NCI-H526 (cell line): Measurements from ENCODE around the gene FAM50B.
"Not testable (repeated sequence)": the region's sequence is repeated elsewhere in the genome, so short reads cannot be mapped to it uniquely, and the experiment has no call there.

Source experiments
- DNase-seq, 2 experiments: peaks; one replicate each; lab custom pipeline; 2025; lab: John Stamatoyannopoulos, UW

Gene FAM50B

DNA sequence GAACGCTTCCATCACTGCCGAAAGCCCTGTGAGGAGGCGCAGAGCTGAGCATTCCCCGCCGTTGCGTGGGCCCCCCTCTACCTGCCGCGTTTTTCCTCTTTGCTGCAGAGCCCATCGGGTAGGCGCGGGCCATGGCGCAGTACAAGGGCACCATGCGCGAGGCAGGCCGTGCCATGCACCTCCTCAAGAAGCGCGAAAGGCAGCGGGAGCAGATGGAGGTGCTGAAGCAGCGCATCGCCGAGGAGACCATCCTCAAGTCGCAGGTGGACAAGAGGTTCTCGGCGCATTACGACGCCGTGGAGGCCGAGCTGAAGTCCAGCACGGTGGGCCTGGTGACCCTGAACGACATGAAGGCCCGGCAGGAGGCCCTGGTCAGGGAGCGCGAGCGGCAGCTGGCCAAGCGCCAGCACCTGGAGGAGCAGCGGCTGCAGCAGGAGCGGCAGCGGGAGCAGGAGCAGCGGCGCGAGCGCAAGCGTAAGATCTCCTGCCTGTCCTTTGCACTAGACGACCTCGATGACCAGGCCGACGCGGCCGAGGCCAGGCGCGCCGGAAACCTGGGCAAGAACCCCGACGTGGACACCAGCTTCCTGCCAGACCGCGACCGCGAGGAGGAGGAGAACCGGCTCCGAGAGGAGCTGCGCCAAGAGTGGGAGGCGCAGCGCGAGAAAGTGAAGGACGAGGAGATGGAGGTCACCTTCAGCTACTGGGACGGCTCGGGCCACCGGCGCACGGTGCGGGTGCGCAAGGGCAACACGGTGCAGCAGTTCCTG, 693 bp downstream of the FAM50B start:
- DNase-seq, result no peak

DNA sequence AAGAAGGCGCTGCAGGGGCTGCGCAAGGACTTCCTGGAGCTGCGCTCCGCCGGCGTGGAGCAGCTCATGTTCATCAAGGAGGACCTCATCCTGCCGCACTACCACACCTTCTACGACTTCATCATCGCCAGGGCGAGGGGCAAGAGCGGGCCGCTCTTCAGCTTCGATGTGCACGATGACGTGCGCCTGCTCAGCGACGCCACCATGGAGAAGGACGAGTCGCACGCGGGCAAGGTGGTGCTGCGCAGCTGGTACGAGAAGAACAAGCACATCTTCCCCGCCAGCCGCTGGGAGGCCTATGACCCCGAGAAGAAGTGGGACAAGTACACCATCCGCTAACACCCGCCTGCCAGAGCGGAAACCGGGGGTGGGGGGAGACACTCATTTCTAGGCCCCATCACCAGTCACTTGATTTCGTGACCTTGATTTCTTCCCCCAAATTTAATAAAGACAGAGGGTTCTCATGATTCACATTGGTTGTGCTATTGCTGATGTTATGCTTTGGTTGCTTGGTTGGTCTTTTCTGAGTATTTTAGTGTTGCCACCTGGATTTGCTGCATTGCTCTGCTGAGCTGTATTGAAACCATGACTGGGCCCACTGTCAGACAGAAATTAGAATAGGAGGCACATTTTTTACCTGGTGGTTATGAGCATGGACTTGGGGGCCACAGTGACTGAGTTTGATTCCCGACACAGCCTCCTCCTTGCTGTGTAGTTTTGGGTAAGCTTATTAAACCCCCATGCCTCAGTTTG, 1.5 kb downstream of the FAM50B start:
- no peak for DNase-seq

DNA sequence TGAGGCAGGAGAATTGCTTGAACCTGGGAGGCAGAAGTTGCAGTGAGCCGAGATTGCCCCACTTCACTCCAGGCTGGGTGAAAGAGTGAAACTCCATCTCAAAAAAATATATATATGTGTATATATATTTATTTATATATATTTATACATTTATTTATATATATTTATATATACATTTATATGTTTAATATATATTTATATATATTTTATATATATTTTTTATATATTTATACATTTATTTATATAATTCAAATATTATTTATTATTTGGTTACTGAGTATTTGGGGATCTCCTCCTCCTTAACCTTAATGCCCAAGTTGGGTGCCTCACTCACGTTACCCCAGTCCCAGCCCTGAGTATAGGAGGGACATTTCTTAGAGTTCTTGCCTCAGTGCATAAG, 2.7 kb downstream of the FAM50B start:
- DNase-seq, result no peak

DNA sequence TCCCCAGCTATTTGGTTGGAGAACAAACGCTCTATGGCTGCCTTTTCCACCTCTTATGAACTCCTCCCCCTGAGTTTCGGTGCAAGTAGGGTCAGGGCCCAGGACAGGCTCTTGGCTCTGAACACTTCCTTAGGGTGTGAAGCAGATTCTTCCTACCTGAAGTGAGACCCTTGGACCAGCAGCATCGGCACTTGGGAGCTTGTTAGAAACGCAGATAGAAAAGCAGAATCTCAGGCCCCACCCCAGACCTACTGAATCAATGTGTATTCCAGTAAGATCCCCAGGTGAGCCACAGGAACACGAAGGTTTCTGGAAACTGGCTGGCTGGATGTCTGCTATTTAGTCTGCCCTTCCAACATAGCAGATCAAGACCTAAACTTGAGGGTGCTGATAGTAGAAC, 3.2 kb downstream of the FAM50B start:
- DNase-seq, result no peak

DNA sequence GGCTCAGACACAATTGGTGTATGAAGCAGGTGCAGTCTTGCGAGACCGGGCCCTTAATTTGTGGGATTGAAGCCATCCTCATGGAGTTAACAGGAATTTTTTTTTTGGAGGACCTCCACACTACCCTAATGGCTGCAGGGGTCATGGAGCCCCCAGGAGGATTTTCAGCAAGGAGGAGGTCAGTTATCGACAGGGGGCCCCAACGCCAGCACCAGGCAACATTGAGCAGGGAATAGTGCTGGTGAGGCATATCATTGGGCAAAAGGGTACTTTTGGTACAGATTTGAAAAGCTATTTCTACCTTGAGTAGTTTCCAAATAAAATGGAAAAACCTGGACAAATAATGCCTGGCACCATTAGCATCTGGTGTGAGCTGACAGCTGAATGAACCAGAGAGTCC, 6.7 kb downstream of the FAM50B start:
- no peak for DNase-seq

DNA sequence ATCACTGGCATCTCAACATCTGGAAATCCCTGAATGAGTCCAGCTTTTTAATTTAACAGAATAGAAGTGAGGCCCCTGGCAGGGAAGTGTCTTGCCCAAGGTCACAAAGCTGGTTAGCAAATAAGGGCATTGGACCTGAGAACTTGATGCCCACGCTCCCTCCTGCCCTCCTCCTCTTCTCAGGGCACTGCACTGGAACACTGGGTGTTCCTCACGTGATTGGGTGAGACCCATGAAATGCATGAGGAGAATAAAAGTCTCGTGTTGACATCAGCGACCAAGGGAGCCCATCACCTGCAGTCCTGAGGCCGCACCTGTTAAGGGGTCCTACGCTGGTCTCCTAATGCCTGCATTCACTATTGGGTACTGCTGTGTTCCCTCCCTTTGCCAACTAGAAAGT, 7.4 kb downstream of the FAM50B start:
- DNase-seq, result no peak

DNA sequence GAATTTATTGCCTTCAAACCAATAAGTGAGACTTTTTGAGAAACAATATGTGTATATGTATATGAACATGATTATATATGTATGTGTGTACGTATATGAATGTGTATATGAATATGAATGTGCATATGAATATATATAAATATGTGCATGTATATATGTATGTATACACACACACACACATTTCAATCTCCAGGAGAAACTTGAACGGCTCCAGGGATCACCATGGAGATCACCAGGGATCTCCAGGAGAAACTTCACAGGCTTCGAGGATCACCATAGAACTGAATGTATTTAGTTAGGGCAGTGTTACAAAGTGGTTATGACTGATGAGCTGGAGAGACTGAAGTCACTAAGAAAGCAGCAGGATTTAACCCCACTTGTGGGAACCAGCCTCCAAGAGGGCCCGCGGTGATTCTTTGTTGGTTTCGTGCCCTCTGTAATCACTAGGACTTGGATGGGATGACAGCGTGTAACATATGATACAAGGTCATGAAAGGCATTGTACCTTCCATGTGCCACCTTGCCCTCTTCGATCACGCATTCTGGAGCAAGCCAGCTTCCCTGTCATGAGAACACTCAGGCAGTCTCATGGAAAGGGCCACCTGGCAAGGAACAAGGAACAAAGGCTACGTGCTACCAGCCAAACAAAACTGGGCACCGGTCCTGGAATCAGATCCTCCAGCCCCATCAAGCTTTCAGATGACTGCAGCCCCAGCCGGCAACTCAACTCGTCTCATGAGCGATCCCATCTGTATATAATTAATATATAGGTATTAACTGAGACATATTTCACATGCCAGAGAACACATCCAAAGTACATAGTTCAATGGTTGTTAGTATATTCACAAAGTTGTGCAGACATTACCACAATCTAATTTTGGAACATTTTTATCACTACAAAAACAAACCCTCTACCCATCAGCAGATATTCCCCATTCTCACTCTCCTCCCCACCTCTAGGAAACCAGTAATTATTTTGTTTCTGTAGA, 8.6 kb downstream of the FAM50B start:
- no peak for DNase-seq

DNA sequence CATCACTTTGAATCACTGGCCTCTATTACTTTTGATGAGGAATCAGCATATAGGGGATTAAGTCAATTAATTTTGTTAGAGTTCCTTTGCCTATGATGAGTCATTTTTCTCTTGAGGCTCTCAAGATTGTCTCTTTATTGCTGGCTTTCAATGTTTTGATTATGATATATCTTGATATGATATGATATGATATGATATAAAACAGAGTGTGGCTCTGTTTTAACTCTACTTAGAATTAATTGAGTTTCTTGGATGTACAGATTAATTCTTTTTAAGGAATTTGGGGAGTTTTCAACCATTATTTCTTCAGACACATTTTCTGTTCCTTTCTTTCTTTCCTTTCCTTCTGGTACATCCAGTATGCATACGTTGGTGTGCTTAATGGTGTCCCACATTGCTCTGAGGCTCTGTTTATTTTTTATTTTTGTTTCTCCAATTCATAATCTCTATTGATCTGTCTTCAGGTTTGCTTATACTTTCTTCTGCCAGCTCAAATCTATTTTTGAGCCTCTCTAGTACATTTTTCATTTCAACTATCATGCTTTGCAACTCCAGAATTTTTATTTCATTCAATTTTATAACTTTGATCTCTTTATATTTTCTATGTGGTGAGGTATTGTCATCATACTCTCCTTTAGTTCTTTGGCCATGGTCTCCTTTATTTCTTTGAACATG, 10.8 kb downstream of the FAM50B start:
- no peak for DNase-seq

DNA sequence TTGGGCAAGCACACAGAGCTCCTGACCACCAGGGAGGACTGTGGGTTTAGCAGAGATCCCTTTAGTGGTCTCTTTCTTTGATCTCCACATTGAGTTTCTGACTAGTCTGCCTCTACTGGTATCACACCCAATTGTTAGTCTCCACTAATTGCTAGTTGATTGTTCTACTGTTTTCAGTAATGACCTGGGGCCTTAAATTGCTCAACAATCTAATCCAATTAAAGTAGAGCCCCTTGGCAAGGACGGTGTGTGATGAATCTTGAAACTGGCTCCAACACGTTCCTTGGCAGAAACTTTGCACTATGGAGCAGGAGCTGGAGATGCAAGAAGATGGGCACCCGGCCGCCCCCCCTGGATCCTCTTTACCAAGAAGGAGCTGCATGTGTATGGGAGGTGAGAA, 12.3 kb downstream of the FAM50B start:
- DNase-seq, result no peak

DNA sequence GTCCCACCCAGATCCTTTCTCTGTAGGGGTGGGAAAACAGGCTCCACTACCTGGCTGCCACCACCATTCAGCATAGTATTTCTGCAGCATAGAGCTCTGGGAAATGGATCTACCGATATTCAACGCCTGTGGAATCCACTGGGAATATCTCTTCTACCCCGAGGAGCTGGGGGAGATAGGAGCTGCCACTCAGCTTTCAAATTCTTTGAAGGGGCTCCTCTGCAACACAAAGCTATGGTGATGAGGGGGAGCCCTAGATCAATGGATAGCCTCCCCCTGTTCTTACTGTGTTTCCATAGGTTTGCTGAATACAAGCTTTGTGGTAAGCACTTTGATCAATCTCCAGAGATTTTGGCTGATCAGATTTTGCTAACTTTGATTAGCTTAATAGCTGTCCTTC, 12.9 kb downstream of the FAM50B start:
- DNase-seq, result no peak

DNA sequence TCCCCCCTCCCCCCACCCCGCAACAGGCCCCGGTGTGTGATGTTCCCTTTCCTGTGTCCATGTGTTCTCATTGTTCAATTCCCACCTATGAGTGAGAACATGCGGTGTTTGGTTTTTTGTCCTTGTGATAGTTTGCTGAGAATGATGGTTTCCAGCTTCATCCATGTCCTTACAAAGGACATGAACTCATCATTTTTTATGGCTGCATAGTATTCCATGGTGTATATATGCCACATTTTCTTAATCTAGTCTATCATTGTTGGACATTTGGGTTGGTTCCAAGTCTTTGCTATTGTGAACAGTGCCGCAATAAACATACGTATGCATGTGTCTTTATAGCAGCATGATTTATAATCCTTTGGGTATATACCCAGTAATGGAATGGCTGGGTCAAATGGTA, 14.1 kb downstream of the FAM50B start:
- not testable (repeated sequence) for DNase-seq

DNA sequence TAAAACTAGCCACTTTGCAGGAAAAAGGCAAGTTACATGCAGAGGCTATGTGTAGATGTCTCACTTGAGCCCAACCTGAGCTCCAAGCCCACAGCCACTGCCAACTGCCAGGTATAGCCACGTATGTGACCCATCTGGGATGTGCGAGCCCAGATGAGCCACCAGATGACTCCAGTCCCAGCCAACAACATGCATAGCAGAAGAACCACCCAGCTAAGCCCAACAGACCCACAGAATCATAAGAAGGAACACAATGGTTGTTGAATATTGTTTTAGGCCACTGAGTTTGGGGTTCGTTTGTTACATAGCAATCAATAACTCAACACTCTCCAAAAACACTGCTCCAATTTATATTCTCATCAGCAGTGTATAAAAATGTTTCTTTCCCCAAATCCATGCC, 16.3 kb downstream of the FAM50B start:
- no peak for DNase-seq

DNA sequence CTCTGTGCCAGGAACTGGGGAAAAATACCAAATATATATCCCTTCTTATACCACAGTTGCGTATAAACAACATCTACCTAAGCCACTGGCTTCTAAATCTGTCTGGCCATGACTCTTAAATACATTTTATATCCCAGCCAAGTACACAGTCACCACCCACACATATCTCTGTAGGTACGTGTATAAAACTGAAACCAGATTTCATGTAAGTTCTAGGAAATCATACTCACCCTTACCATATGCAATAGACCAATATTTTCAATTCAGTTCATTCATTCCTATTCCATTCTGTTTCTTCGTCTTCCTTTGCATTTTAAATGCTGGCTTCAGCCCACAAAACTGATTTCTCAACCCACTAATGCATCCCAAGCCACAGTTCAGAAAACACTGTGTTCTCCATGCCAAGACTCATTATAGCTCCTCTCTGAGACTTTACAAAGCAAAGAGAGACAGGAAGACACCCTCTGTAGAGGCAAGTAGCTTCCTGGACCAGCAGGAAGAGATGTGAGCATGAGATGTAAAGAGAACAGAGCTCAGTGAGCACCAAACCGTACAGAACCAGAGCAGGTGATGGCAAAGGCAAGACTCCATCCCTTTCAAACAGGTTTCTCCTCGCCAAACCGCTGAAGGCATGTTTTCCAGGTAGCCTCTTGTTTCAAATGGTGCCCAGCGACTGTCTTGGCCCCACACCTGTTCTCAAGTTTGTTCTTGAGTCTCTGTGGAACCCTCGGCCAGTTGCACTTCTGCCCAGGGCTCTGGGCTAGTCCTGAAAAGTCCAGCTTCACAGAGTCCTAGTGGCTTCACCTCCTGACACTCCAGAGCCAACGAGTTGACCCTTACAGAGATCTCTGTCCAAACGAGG, 18.7 kb downstream of the FAM50B start:
- DNase-seq, result no peak

DNA sequence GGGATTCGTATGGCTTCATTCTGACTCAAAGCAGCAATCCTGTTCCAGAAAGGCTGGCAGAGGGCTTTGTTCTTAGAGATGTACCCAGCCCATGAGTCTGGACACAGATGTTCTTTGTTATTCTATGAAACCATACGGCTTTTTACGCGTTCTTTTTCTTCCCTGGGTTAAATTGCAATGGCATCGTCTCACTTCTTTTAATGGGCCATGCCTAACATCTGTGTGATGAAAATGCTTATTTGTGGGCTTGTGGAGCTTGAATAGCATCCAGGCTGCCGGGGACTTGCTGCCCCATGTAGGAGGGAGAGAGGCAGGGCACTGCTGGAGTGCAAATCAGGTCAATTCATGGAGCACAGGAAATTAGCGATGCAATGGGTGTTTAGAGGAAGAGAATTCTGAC, 19.4 kb downstream of the FAM50B start:
- DNase-seq, result no peak

DNA sequence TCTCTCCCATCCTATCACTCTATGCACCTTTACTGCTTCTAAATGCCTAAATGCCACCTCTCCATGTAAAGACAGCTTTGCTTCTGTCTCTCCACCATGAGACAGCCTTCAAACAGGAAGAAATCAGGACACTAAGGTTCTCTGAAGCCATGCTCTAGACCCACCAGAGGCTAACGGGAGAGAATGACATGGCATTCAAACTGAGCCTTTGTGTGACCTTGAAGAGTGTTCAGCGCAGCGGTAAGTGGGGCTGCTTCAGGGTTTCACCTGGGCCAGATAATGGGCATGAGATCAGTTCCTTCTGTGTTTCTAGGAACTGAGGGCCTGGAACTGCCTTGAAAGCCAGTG, 20.1 kb downstream of the FAM50B start:
- DNase-seq, result no peak

DNA sequence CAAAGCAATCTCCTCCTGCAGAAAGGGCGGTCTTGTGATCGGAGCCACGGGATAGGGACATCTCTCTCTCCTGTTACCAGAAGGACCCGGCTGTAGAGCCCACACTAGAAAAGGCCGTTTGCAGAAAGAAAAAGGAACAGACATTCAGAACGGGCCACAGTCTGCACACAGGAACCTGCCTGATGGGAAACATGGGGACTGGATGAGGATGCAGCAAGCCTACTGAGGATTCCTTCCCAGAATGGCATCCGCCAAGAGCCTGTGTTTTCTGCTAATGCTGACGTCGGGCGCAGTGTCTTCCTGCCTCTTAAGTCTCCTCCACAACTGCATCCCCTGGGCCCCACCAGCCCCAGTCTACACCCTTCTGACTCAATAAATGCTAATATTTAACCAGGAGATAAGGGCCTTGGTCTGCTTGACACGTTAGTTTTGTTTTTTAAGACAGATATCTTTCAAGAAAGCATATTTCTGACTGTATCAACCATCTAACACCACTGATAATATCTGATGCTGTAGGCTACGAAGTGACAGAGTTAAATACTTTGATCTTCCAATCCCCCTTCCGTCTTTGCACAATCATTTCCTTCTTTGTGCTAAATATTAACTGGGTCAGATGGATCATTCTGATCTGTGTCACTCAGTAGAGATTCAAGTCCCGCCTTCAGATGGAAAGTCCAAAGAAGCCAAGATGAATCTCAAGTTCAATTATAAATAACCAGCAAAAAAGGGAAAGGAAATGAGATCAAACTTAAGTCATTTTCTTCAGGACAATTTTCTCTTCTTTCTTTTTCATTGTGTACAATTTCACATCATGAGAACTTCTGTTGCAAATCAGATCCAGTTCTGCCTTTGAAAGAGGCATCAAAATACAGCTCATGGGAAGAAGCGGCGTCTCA, 20.7 kb downstream of the FAM50B start:
- no peak for DNase-seq

DNA sequence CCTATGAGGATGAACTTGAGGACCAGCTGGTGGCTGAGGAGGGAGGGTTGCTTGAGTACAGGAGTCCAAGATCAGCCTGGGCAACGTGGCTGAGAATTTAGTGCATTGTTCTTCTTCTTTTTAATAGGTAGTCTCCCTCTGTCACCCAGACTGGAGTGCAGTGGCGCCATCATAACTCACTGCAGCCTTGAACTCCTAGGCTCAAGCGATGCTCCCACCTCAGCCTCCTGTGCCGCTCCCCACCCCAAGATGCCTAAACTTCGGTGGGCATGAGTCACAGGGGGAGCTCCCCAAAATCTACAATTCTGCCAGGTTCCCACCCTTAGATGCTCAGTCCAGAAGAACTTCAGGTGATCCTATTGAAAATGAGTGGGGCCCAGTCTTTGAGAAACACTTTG, 21.4 kb downstream of the FAM50B start:
- no peak for DNase-seq

DNA sequence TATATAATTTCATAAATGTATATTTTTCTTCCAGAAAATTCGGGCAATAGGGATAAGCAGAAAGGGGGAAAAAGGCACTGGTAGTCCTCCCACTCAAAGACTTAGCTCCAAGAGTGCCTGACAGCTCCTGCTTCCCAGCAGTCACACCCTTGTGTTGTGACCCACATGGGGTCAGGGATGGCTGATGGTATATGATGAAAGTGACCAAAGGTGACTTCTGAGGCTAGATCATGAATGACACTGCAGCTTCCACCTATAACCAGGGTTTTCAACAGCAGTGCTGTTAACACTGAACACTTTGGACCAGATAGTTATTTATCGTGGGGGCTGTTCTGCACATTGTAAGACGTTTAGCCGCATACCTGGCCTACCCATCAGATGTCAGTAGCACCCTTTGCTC, 22.3 kb downstream of the FAM50B start:
- DNase-seq, result no peak

DNA sequence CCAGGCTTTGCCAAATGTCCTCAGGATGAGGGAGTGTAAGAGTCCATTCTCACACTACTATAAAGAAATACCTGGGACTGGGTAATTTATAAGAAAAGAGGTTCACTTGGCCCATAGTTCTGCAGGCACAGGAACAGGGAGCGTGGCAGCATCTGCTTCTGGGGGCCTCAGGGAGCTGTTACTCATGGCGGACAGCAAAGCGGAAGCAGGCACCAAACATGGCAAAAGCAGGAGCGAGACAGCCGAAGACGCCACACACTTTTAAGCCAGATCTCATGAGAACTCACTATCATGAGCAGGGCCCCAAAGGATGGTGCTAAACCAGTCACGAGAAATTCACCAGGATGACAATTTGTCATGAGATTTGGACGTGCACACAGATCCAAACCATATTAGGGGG, 22.8 kb downstream of the FAM50B start:
- DNase-seq, result no peak

DNA sequence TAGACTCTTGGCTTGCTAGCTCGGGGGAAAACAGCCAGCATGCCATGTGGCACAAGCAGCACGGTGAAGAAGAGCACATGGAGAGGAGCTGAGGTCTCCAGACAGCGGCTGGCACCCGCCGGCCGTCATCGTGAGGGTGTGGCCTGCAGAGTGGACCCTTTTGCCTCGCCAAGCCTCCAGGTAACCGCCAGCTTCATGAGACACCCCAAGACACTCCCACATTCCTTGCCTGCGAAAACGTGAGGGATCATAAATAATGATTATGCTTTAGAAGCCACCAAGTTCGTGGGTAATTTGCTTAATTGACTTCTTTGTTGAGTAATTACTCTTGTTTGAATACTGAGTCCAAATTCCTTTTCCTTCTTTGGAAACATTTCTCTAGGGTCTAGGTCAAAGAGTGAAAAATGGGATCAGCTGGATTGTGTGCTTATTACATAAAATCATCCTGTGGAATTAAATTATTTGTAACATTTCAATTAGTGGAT, 23.2 kb downstream of the FAM50B start:
- peak; percentile 10 to 13 for DNase-seq
